Activated naive CD4-positive, alpha-beta T cell treated with anti-CD3 and anti-CD28 coated beads, Interleukin-2, amount 50 U/mL, for 24 hours (primary cell): ENCODE data around the gene MERTK.

ENCODE experiments used
- H3K27ac Mint-ChIP-seq: one replicate; pipeline ENCODE4 v1.8.0; 2021; ENCODE audit warnings: mild to moderate bottlenecking, mixed read lengths
- H3K27me3 Mint-ChIP-seq: one replicate; pipeline ENCODE4 v1.8.0; 2021; ENCODE audit warnings: mixed read lengths
- H3K36me3 Mint-ChIP-seq: one replicate; pipeline ENCODE4 v1.8.0; 2021; ENCODE audit warnings: mixed read lengths
- H3K4me1 Mint-ChIP-seq: one replicate; pipeline ENCODE4 v1.8.0; 2021; ENCODE audit warnings: mixed read lengths
- H3K4me3 Mint-ChIP-seq: one replicate; pipeline ENCODE4 v1.8.0; 2021; ENCODE audit warnings: mild to moderate bottlenecking, mixed read lengths
- H3K9me3 Mint-ChIP-seq: one replicate; pipeline ENCODE4 v1.8.0; 2021; ENCODE audit warnings: mixed read lengths

Gene MERTK

GRCh38 chr2:112073875-112074274 is 175.5 kb downstream of the MERTK start:
- H3K27me3 Mint-ChIP-seq = no peaks in the 10 kb centered on the region
- no peak overlapping the region for H3K4me3 Mint-ChIP-seq
- H3K27ac Mint-ChIP-seq = peak overlapping the region; percentile 76
- H3K9me3 Mint-ChIP-seq = peaks cover 4% of the 10 kb centered on the region
- peaks cover 42% of the 10 kb centered on the region for H3K36me3 Mint-ChIP-seq
- H3K4me1 Mint-ChIP-seq = peaks cover 42% of the 10 kb centered on the region

GRCh38 chr2:112074506-112074905 is 176.1 kb downstream of the MERTK start:
- Mint-ChIP-seq H3K4me3 (no peak overlapping the region), H3K27me3 (no peaks in the 10 kb centered on the region), H3K9me3 (peaks cover 4% of the 10 kb centered on the region), H3K27ac (no peak overlapping the region), H3K36me3 (peaks cover 41% of the 10 kb centered on the region), H3K4me1 (peaks cover 38% of the 10 kb centered on the region)

GRCh38 chr2:112075490-112076260 is 177.3 kb downstream of the MERTK start:
- Mint-ChIP-seq H3K27me3 (no peaks in the 10 kb centered on the region), H3K4me3 (no peak overlapping the region), H3K36me3 (peaks cover 39% of the 10 kb centered on the region), H3K27ac (peak overlapping the region; percentile 74), H3K9me3 (peaks cover 4% of the 10 kb centered on the region), H3K4me1 (peaks cover 37% of the 10 kb centered on the region)

- peaks cover 4% of the 10 kb centered on the region for H3K9me3 Mint-ChIP-seq
- no peak overlapping the region for H3K27ac Mint-ChIP-seq
- no peak overlapping the region for H3K4me3 Mint-ChIP-seq
- no peaks in the 10 kb centered on the region for H3K27me3 Mint-ChIP-seq
- peaks cover 24% of the 10 kb centered on the region for H3K4me1 Mint-ChIP-seq
- peaks cover 38% of the 10 kb centered on the region for H3K36me3 Mint-ChIP-seq
Measured at GRCh38 chr2:112077814-112078213, 179.4 kb downstream of the MERTK start.
